Measurements from ENCODE around the gene CDC45. TPM values are rescaled to one million over a fixed set of nuclear protein-coding genes. Genes with fewer than 3 reads are reported as not detected.

Gene CDC45
- total RNA-seq, 1 donor from 2014 or later = 50.7 TPM

- Histone ChIP-seq H3F3A (ENCODE audit: low read depth) (no peaks in the 10 kb centered on the region), H3K9me3 (ENCODE audit: low read depth) (no peaks in the 10 kb centered on the region), H3K4me2 (no peak overlapping the region), H3K4me3 (no peak overlapping the region), H3K27ac (no peak overlapping the region), H3K9ac (no peak overlapping the region), H3K79me2 (ENCODE audit: low read depth) (no peaks in the 10 kb centered on the region), H4K20me1 (ENCODE audit: low read depth) (no peaks in the 10 kb centered on the region), H3K36me3 (no peaks in the 10 kb centered on the region), H2AFZ (replicated peaks) (no peak overlapping the region), H3K27me3 (no peaks in the 10 kb centered on the region), H3K4me1 (no peaks in the 10 kb centered on the region)
- Mint-ChIP-seq H3K4me1 (no peaks in the 10 kb centered on the region), H3K4me3 (no peak overlapping the region), H3K36me3 (peaks cover 7% of the 10 kb centered on the region), H3K27me3 (ENCODE audit: insufficient read depth, low read depth) (no peaks in the 10 kb centered on the region), H3K27ac (no peak overlapping the region), H3K9me3 (no peaks in the 10 kb centered on the region)
- no peak for TF ChIP-seq EZH2phosphoT487 (IDR thresholded peaks at IDR 0.05)
- no peak for TF ChIP-seq EZH2 (IDR thresholded peaks at IDR 0.05)
- TF ChIP-seq, protein P1, sequence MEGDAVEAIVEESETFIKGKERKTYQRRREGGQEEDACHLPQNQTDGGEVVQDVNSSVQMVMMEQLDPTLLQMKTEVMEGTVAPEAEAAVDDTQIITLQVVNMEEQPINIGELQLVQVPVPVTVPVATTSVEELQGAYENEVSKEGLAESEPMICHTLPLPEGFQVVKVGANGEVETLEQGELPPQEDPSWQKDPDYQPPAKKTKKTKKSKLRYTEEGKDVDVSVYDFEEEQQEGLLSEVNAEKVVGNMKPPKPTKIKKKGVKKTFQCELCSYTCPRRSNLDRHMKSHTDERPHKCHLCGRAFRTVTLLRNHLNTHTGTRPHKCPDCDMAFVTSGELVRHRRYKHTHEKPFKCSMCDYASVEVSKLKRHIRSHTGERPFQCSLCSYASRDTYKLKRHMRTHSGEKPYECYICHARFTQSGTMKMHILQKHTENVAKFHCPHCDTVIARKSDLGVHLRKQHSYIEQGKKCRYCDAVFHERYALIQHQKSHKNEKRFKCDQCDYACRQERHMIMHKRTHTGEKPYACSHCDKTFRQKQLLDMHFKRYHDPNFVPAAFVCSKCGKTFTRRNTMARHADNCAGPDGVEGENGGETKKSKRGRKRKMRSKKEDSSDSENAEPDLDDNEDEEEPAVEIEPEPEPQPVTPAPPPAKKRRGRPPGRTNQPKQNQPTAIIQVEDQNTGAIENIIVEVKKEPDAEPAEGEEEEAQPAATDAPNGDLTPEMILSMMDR (IDR thresholded peaks at IDR 0.05) = no peak
- no peak for DNase-seq (ENCODE audit: low spot score)
These were observed 16.6 kb downstream of the CDC45 start for GRCh38 chr22:19496324-19496630.

- no peak for DNase-seq (ENCODE audit: low spot score)
- H3K27me3 Mint-ChIP-seq (ENCODE audit: insufficient read depth, low read depth) = no peaks in the 10 kb centered on the region
- Histone ChIP-seq H3K36me3 (no peaks in the 10 kb centered on the region), H2AFZ (replicated peaks) (no peak overlapping the region), H3K4me1 (no peaks in the 10 kb centered on the region), H3K9ac (no peak overlapping the region), H4K20me1 (ENCODE audit: low read depth) (no peaks in the 10 kb centered on the region), H3K4me2 (no peak overlapping the region), H3K27me3 (no peaks in the 10 kb centered on the region), H3K9me3 (ENCODE audit: low read depth) (no peaks in the 10 kb centered on the region), H3K79me2 (ENCODE audit: low read depth) (no peaks in the 10 kb centered on the region), H3F3A (ENCODE audit: low read depth) (no peaks in the 10 kb centered on the region), H3K27ac (no peak overlapping the region), H3K4me3 (no peak overlapping the region)
- no peak for TF ChIP-seq EZH2phosphoT487 (IDR thresholded peaks at IDR 0.05)
- no peak for TF ChIP-seq EZH2 (IDR thresholded peaks at IDR 0.05)
- TF ChIP-seq, protein P1 (IDR thresholded peaks at IDR 0.05) = no peak
- no peaks in the 10 kb centered on the region for H3K4me1 Mint-ChIP-seq
- H3K36me3 Mint-ChIP-seq = peaks cover 5% of the 10 kb centered on the region
- no peak overlapping the region for H3K4me3 Mint-ChIP-seq
- H3K27ac Mint-ChIP-seq = no peak overlapping the region
- no peaks in the 10 kb centered on the region for H3K9me3 Mint-ChIP-seq
These were observed 17.5 kb downstream of the CDC45 start for GRCh38 chr22:19497245-19497644.

DNA sequence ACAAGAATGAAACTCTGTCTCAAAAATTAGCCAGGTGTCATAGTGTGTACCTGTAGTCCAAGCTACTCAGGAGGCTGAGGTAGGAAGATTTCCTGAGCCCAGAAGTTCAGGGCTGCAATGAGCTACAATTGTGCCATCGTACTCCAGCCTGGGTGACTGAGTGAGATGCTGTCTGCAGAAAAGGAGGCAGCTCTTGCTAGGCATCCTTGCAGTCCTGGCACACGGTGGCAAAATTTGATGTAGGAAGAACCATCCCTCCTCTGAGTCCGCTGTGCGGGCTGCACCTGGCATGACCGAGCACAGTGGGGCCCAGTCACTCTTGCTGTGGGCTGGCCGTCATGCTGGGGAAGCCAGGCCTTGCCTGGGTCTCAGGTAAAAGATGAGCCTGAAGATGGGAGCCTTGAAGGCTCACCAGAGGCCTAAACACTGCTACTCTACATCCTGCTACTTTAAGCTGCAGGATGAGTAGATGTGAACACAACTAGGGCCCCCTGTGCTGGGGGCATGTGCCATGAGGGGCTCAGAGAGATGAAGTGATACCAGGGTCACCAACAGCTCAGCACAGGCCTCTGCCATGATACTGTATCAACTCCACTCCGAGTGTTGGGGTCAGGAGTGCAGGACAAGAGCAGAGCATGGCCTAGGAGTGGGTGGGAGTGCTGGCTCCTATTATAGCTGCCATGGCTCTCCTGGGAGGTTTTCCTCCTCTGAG is 18.6 kb downstream of the CDC45 start:
- Histone ChIP-seq H3K27me3 (no peaks in the 10 kb centered on the region), H3K79me2 (ENCODE audit: low read depth) (no peaks in the 10 kb centered on the region), H2AFZ (replicated peaks) (no peak overlapping the region), H3K36me3 (no peaks in the 10 kb centered on the region), H3F3A (ENCODE audit: low read depth) (no peaks in the 10 kb centered on the region), H3K4me1 (no peaks in the 10 kb centered on the region), H3K27ac (no peak overlapping the region), H3K4me3 (no peak overlapping the region), H4K20me1 (ENCODE audit: low read depth) (no peaks in the 10 kb centered on the region), H3K9ac (no peak overlapping the region), H3K4me2 (no peak overlapping the region), H3K9me3 (ENCODE audit: low read depth) (no peaks in the 10 kb centered on the region)
- TF ChIP-seq, protein P1 (IDR thresholded peaks at IDR 0.05) = no peak
- TF ChIP-seq EZH2 (IDR thresholded peaks at IDR 0.05) (no peak), EZH2phosphoT487 (IDR thresholded peaks at IDR 0.05) (no peak)
- H3K4me1 Mint-ChIP-seq = no peaks in the 10 kb centered on the region
- H3K9me3 Mint-ChIP-seq = no peaks in the 10 kb centered on the region
- no peak overlapping the region for H3K4me3 Mint-ChIP-seq
- H3K36me3 Mint-ChIP-seq = peaks cover 5% of the 10 kb centered on the region
- no peak for DNase-seq (ENCODE audit: low spot score)
- no peaks in the 10 kb centered on the region for H3K27me3 Mint-ChIP-seq (ENCODE audit: insufficient read depth, low read depth)
- no peak overlapping the region for H3K27ac Mint-ChIP-seq

All from neural progenitor cell (in vitro differentiated cells).